Fibroblast of skin of right biceps (primary cell): ENCODE results near the gene DIP2A.

Experiments
- DNase-seq: peaks from one replicate; pipeline ENCODE4 v3.0.0-alpha.2; 2013

The DIP2A gene, protein sequence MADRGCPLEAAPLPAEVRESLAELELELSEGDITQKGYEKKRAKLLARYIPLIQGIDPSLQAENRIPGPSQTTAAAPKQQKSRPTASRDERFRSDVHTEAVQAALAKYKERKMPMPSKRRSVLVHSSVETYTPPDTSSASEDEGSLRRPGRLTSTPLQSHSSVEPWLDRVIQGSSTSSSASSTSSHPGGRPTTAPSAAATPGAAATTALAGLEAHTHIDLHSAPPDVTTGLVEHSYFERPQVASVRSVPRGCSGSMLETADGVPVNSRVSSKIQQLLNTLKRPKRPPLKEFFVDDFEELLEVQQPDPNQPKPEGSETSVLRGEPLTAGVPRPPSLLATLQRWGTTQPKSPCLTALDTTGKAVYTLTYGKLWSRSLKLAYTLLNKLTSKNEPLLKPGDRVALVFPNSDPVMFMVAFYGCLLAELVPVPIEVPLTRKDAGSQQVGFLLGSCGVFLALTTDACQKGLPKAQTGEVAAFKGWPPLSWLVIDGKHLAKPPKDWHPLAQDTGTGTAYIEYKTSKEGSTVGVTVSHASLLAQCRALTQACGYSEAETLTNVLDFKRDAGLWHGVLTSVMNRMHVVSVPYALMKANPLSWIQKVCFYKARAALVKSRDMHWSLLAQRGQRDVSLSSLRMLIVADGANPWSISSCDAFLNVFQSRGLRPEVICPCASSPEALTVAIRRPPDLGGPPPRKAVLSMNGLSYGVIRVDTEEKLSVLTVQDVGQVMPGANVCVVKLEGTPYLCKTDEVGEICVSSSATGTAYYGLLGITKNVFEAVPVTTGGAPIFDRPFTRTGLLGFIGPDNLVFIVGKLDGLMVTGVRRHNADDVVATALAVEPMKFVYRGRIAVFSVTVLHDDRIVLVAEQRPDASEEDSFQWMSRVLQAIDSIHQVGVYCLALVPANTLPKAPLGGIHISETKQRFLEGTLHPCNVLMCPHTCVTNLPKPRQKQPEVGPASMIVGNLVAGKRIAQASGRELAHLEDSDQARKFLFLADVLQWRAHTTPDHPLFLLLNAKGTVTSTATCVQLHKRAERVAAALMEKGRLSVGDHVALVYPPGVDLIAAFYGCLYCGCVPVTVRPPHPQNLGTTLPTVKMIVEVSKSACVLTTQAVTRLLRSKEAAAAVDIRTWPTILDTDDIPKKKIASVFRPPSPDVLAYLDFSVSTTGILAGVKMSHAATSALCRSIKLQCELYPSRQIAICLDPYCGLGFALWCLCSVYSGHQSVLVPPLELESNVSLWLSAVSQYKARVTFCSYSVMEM (N-terminal part only)

DNA sequence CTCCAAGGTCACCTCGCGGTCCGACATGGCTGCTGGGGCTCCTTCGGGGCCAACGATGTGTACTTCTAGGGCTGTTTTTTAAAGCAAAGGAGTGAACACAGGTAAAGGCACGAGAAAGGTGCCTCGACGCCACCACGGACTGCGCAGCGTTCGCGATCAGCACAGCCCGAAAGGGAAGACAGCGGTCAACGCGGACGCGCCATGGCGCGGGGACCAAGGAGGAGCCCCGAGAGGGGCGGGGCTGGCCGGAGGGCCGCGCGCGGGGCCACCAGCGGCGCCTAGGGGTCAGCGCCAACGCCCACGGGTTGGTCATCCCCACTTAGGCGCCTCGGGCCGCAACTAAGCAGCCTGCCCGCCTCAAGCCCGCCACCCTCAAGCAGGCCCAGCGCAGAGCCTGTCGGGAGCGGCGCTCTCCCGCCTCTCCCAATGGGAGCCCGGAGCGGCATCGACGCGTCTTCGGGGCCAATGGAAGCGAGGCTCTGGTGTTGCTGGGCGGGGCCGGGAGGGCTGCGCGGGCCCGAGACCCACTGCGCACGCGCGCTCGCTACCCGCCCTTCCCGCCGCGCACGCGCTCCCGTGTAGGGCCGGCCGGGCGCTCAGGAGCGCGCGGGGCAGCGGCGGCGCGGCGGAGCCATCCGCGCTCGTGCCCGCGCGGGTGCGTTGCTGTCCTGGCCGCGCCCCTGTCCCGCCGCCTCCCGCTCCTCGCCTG is at the start of gene DIP2A:
DIP2A (plus strand) TSS at position 577 of the 709 bp plus-strand sequence. CDS start 241 bp downstream, outside the sequence.
- DNase-seq = peak; percentile 97

DNA sequence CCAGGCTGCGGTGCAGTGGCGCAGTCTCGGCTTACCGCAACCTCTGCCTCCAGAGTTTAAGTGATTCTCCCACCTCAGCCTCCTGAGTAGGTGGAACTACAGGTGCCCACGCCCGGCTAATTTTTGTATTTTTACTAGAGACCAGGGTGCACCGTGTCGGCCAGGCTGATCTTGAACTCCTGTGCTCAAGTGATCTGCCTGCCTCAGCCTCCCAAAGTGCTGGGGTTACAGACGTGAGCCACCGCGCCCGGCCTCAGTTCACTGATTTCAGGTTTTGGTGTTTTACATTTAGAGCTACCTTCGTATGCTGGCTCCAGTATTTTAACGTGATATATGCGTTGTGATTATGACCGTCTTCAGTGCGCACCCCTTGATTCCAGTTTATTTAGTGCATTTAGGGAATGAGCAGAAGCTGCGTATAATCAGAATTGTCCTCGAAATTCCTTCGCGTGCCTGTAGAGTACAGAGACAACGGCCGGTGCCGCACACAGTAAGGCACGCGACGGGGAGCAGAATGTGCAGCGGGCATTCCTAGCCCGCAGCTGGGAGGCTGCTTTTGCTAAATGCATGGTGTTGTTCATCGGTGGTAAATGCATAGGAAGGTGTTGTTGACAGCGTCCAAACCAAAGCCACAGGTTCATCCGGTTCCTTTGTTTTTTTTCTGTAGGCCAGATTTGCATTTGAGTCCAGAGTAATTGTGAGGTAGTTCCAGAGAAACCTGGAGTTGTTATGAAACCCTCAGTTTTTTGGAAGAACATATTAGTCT is 48.9 kb upstream of the DIP2A start:
- DNase-seq = no peak

DNA sequence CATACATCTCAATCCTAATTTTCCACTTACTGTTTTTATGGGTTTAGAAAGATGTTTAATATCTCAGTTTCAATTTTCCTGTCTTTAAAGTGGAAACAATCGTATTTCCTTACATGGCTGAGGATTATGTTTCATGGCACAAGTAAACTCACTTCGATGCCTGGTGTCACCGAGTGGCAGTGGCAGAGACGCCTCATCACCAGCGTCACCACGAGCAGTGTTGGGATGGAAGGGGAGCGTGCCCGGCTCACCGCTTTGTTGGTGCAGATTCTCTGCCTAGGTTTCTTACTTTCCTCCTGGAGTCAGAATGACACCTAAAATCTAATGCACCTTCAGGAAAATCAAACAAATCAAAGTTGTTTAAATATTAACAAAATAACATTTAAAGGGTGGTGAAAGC is 48.2 kb upstream of the DIP2A start:
- DNase-seq = no peak

DNA sequence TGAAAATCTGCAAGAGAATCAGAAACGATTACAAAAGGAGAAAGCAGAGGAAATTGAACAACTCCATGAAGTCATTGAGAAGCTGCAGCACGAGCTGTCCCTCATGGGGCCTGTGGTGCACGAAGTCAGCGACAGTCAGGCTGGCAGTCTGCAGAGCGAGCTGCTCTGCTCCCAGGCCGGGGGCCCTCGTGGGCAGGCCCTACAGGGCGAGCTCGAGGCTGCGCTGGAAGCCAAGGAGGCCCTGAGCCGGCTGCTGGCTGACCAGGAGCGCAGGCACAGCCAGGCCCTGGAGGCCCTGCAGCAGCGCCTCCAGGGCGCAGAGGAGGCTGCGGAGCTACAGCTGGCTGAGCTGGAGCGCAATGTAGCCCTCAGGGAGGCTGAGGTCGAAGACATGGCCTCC is 47.5 kb upstream of the DIP2A start:
- DNase-seq = no peak

DNA sequence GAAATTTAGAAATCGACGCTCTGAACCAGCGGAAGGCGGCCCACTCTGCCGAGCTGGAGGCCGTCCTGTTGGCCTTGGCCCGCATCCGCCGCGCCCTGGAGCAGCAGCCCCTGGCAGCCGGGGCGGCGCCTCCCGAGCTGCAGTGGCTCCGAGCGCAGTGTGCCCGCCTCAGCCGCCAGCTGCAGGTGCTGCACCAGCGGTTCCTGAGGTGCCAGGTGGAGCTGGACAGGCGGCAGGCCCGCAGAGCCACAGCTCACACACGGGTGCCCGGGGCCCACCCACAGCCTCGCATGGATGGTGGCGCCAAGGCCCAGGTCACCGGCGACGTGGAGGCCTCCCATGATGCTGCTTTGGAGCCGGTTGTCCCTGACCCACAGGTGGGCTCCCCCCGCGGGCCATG is 47.0 kb upstream of the DIP2A start:
- no peak for DNase-seq

DNA sequence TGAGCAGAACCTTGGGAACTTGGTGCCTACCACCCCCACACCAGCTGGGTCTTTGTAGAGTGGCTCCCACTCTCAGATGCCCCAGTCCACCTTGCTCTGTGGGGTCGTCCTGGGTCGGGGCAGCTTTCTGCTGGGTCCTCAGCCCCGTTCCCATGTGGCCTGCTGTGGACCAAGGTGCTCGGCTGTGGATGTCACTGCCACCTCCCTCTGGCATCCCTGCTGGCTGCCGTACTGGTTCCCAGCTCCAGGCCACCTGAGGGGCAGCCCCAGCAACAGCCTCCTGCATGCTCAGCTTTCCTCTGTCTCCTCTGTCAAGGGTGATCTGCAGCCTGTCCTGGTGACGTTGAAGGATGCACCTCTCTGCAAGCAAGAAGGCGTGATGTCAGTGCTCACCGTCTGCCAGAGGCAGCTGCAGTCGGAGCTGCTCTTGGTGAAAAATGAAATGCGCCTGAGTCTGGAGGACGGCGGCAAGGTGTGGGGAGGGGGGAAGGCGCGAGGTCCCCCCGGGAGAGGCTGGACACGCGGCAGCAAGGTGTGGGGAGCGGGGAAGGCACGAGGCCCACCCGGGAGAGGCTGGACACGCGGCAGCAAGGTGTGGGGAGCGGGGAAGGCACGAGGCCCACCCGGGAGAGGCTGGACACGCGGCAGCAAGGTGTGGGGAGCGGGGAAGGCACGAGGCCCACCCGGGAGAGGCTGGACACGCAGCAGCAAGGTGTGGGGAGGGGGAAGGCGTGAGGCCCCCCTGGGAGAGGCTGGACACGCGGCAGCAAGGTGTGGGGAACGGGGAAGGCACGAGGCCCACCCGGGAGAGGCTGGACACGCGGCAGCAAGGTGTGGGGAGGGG is 45.9 kb upstream of the DIP2A start:
- no peak for DNase-seq

DNA sequence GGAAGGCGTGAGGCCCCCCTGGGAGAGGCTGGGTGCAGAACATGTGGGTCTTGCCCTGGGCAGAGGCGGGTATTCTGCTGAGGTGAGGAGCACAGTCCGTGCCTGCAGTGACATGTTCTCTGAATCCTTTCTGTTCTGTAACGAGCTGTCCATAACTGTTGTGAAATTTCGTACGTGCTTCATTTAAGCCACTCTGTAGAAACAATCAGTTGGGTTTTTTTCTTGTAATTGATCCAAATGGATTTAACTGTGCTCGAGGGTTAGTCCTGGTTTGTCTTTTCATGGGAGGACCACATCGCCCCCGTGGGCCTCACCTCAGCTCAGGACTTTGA is 45.4 kb upstream of the DIP2A start:
- DNase-seq = no peak

DNA sequence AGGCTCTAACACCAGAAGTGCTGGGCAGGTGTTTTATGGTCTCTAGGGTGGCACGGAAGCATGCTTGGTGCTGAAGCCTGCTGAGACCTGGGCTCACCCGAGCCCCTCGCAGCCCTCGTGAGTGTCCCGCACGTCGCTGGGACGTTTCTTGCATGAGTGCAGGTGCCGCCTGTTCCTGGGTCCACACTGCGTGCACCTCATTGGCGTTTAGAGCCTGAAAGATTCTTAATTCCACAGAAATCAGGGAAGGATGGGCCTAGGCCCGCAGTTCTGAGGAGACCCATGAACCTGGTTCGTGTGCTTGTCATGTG is 43.8 kb upstream of the DIP2A start:
- DNase-seq = no peak

DNA sequence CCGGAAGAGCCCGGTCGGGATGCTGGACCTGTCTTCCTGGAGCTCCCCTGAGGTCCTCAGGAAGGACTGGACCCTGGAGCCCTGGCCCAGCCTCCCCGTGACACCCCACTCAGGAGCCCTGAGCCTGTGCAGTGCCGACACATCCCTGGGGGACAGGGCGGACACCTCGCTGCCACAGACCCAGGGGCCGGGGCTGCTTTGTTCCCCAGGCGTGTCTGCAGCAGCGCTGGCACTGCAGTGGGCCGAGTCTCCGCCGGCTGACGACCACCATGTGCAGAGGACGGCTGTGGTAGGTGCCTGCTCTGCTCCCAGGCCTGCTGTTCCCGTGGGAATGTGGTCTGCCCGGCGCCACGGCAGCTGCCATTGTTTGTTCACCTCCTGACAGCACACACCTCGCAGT is 42.1 kb upstream of the DIP2A start:
- no peak for DNase-seq

DNA sequence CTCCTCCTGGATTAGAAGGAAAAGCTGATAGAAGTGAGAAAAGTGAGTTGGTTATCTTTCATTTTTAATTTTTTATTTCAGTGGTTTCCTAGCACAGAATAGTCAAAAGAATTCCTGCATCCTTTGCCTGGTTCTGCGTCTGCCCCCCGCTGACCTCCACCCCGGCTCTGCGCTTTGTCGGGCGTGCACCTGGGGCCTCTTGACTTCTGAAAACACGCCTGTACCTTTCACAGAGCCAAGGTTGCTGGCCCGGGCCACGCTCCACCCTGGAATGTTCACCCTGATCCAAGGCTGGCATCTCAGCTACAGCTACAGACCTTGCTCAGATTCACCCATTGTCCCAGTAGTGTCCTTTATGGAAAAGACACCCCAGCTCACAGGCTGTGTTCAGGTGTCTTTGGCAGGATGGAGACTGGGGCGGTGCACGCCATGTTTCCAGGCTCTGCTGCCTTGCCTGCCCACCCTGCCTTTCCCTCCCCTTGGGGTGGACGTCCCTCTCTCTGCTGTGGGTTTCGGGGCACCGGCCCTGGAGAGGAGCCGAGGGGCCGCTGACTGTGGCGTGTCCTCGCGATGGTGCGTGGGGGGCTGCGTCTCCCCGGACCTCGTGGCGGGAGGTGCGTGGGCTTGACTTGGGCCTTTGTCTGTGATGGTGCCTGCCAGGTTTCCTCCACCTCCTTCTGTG is 40.3 kb upstream of the DIP2A start:
- DNase-seq = no peak

DNA sequence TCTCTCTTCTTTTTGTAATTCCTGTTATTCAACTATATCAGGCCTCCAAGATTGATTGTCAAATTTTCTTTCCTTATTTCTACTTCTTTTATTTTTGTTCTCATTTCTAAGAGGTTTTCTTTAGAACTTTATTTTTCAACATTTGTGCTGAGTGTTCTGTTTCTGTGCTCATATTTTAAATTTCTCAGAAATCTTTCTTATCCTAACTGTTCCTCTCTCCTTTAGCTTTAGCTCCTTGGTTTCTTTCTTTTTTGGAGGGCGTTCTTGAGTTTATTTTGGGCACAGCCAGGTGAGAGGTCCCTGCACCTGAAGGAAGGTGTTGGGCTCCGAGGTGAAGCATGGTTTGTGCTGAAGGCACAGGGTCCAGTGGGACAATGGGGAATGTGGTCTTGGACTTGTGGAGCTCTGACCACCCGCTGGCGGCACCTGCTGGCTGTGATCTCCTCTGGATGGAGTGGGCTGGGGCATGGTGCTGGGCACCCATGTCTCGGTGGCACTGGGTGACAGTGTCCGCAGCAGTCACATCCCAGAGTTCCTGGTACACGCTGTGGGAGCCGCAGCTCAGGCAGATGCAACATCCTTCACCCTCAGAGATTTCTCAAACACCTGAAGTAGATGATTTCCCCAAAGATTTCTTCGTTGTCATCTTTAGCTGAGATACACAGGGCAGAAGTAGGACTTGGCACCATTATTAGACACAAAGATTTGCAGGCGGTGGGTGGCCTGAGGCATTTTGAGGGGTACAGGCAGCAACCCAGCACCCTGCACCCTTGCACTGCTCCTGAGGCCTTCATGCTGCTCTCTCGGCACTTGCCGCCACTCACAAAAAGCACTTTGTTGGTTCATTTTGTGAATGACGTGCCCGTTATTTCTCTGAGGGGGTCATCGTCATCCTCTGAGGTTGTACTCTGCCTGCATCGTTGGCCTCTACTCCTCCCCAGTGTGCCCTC is 38.2 kb upstream of the DIP2A start:
- no peak for DNase-seq

DNA sequence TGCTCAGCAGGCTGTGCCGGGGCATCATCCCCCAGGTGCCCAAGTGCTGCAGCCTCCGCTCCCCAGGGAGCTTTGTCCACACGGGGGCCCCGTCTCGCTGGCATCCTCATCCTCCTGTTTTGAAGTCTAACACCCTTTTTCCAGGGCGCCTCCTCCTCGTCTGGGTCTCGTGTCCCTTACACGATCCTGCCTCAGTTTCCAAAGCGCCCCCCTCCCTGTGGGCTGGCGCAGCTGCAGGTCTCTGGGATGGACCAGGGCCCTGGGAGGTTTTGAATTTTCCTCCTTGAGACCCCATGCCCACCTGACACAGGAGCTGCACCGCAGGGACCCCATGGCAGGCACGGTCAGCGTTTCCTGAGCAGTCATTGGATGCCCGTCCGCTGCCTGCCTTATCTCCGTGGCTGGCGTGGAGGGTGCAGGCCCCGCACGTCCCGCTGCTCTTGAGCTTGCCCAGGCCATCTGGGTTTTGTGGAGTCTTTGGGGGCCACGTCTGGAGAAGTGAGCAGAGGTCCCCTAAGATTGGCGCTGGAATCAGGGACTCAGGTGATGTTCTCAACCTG is 37.4 kb upstream of the DIP2A start:
- no peak for DNase-seq

DNA sequence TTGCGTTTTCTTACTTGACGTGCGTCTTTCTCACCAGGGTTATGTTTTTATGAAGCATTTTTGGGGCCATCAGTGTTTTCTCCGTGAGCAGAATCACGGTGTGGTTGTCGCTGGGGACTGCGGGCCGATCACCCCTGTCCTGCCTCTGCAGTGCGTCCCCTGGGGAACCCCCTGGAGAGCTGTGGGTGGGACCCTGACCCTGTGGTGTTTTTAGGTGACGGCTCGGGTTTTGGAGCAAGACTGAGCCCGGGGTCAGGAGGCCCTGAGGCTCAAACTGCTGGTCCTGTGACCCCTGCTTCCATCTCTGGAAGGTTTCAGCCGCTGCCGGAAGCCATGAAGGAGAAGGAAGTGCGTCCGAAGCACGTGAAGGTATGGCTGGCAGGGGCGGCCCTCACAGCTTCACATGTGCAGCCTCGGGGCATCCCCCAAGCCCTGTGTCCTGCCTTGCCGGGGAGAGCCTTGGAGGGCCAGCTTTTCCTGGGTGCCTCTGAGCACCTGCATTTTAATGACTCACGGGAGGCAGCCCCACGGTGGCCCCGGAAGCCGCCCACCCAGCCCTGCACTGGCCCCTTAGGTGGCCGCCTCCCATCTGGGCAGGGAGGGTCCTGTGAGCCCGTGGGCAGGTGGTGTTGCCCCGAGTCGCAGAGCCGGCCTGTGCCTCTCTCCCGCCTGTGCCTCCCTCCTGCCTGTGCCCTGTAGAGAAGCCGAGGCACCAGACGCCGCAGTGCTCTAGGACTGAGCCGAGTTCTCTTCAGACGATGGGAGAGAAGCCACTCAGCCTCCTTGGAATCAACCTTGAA is 36.7 kb upstream of the DIP2A start:
- DNase-seq = no peak

DNA sequence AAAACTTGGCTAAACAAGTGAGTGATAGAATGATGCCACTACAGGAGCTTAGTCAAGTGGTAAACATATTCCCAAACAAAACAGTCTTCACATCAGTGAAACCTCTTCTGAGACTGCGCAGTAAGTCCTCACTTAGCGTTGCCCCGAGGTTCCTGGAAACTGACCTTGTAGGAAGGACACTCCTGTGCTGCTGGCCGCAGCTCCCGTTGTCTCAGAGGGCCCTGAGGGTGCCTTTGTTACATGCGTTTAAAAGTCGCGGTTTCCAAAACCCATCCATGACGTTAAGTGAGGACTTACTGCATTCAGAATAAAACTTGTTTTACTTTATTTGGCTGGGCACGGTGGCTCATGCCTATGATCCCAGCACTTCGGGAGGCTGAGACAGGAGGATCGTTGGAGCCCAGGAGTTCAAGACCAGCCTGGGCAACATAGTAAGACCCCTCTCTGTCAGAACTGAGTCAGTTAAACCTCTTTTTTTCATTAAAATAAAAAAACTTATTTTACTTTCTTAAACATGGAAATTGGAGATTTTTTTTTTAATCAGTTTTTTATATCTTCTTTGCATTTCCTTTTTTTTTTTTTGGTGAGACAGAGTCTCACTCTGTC is 36.0 kb upstream of the DIP2A start:
- no peak for DNase-seq

DNA sequence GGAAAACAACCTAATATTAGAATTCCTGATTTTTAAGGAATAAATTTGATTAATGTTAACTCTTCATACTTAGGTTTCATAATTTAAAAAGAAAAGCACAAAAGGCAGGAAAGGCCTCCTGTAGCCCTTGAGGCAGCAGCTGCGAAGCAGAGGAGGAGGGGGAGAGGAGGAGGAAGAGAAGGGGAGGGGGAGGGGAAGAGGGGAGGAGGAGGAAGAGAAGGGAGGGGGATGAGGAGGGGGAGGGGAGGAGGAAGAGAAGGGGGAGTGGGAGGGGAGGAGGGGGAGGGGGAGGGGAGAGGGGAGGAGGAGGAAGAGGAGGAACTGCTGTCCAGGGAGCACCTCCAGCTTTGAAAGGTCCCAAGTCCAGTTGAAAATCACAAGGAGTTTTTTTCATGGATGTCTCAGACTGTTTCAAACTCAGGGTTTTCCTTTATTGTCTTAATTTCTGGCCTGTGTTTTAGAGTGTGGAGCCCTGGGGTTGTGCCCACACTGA is 35.1 kb upstream of the DIP2A start:
- DNase-seq = no peak

DNA sequence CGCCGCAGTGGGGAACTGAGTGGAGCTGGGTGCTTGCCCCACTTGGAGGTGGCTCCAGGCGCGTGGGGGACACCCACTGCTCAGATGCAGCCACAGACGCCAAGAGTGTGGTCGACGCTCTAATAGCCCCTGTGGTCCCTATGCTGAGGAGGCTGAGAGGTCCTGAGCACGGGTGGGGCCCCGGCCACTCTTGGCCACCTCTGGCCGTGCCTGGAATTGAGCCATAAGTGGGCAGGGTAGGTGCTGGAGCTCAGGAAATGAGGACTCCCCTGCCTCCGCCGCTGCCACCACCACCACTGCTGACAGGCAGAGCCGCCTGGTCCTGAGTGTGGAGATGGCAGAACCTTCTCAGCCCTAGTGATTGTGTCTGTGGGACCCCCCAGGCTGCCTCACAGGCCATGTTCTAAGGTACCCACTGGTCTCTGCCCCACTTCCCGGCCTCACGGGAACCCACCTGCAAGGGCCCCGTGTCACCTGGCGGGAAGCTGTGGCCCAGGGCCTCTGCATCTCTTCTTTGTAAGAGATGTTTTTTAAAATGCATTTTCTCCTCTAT is 34.6 kb upstream of the DIP2A start:
- DNase-seq = no peak

DNA sequence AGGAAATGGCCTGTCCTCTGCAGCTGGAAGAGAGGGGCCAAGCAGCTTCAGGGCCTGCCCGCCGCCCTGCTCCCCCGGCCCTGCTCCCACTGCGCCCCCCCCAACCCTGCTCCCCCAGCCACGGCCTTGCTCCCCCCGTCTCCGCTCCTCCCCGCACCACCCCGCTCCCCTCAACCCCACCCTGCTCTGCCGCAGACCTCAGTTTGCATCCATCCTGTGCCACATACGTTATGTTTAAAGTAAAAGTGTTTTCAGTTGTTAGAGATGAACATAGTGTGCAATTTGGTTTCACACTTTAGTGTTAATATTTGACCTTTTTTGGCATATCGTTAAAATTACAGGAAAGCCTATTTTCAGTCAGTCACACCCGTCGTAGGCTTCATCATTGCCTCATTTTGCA is 34.1 kb upstream of the DIP2A start:
- no peak for DNase-seq
